ENCODE data around the gene SEMA3A.
A peak's percentile ranks its signal among the peaks of the same experiment; 100 is the strongest.

The SEMA3A gene

GRCh38 chr7:84199216-84199615 is 4.6 kb upstream of the SEMA3A start:
- no peak for TF ChIP-seq CTCF (conservative IDR thresholded peaks at IDR 0.05; ENCODE audit: low read length)
- DNase-seq (ENCODE audit: low read depth): no peak
- no peak overlapping the region for H3K4me3 ChIP-seq (ENCODE audit: low read length)

- DNase-seq (ENCODE audit: low read depth): peak; percentile 71
- H3K4me3 ChIP-seq (ENCODE audit: low read length): peak overlapping the region; percentile 59
- no peak for TF ChIP-seq CTCF (conservative IDR thresholded peaks at IDR 0.05; ENCODE audit: low read length)
These were observed 1.5 kb upstream of the SEMA3A start for GRCh38 chr7:84196084-84196503.

- TF ChIP-seq CTCF (conservative IDR thresholded peaks at IDR 0.05; ENCODE audit: low read length): no peak
- peak overlapping the region; percentile 59 for H3K4me3 ChIP-seq (ENCODE audit: low read length)
- DNase-seq (ENCODE audit: low read depth): no peak
These were observed 889 bp upstream of the SEMA3A start for GRCh38 chr7:84195295-84196060.

- TF ChIP-seq CTCF (conservative IDR thresholded peaks at IDR 0.05; ENCODE audit: low read length): no peak
- DNase-seq (ENCODE audit: low read depth): no peak
- peak overlapping the region; percentile 59 for H3K4me3 ChIP-seq (ENCODE audit: low read length)
These were observed 842 bp downstream of the SEMA3A start for GRCh38 chr7:84193747-84194146.

GRCh38 chr7:84191842-84192241 is 2.7 kb downstream of the SEMA3A start:
- DNase-seq (ENCODE audit: low read depth): no peak
- TF ChIP-seq CTCF (conservative IDR thresholded peaks at IDR 0.05; ENCODE audit: low read length): no peak
- peak overlapping the region; percentile 6; the same call in 1 of the 2 replicates for H3K4me3 ChIP-seq (ENCODE audit: low read length)

- no peak overlapping the region for H3K4me3 ChIP-seq (ENCODE audit: low read length)
- no peak for DNase-seq (ENCODE audit: low read depth)
- no peak for TF ChIP-seq CTCF (conservative IDR thresholded peaks at IDR 0.05; ENCODE audit: low read length)
These were observed 3.3 kb downstream of the SEMA3A start for GRCh38 chr7:84191261-84191660.

GRCh38 chr7:84190016-84190705 is 4.4 kb downstream of the SEMA3A start:
- no peak for TF ChIP-seq CTCF (conservative IDR thresholded peaks at IDR 0.05; ENCODE audit: low read length)
- DNase-seq (ENCODE audit: low read depth): peak; percentile 38
- no peak overlapping the region for H3K4me3 ChIP-seq (ENCODE audit: low read length)
